SK-N-MC (cell line): ENCODE data around the gene HACD4.
A peak's percentile ranks its signal among the peaks of the same experiment; 100 is the strongest.

ENCODE experiments used
- DNase-seq: peaks from one replicate; pipeline ENCODE4 v3.0.0-alpha.2; 2011; ENCODE audit warnings: low read depth, low spot score
- H3K27ac ChIP-seq: fragments of 200-600 bp; sonication (generic); 2 replicates; pipeline ENCODE4 v1.5.1; 2016; ENCODE audit warnings: mixed run types
- H3K36me3 ChIP-seq: fragments of 200-600 bp; sonication (generic); 2 replicates; pipeline ENCODE4 v1.6.1; 2017; ENCODE audit warnings: antibody characterized with exemption, low read length, mixed read lengths; ENCODE audit not compliant: insufficient read depth
- H3K4me3 ChIP-seq: fragments of 200-600 bp; sonication (generic); 2 replicates; pipeline ENCODE4 v1.5.1; 2016
- H3K9ac ChIP-seq: fragments of 200-600 bp; sonication (generic); 2 replicates; pipeline ENCODE4 v1.8.0; 2017; ENCODE audit warnings: mixed run types, mixed read lengths; ENCODE audit not compliant: insufficient read length
- H3K9me3 ChIP-seq: fragments of 200-600 bp; sonication (generic); 2 replicates; pipeline ENCODE4 v1.6.1; 2017; ENCODE audit warnings: low read depth, mild to moderate bottlenecking, antibody characterized with exemption, low read length, moderate library complexity, mixed read lengths
- EZH2 ChIP-seq: fragments of 200-600 bp; sonication (generic); IDR thresholded peaks from one replicate; pipeline ENCODE4 v1.6.1; 2017; ENCODE audit warnings: antibody characterized with exemption
- FOXP2 ChIP-seq: optimal IDR thresholded peaks from 2 replicates; pipeline ENCODE3; 2011; ENCODE audit warnings: mild to moderate bottlenecking, moderate library complexity; ENCODE audit not compliant: insufficient read depth; ENCODE audit errors: extremely low read length, control extremely low read depth
- POLR2AphosphoS5 ChIP-seq: IDR thresholded peaks from 2 replicates; pipeline ENCODE4 v1.6.1; 2012; ENCODE audit warnings: mild to moderate bottlenecking, low read depth, low read length, borderline replicate concordance

The HACD4 gene

GRCh38 chr9:21027295-21027694 lies 4.1 kb downstream of the HACD4 start:
- H3K9ac ChIP-seq: no peak overlapping the region
- H3K4me3 ChIP-seq: no peak overlapping the region
- no peaks in the 10 kb centered on the region for H3K36me3 ChIP-seq
- TF ChIP-seq POLR2AphosphoS5: no peak
- no peak for TF ChIP-seq EZH2
- TF ChIP-seq FOXP2: no peak
- no peak overlapping the region for H3K27ac ChIP-seq
- no peak for DNase-seq
- H3K9me3 ChIP-seq: no peaks in the 10 kb centered on the region

- DNase-seq: no peak
- no peak overlapping the region for H3K4me3 ChIP-seq
- H3K9me3 ChIP-seq: no peaks in the 10 kb centered on the region
- H3K9ac ChIP-seq: no peak overlapping the region
- TF ChIP-seq POLR2AphosphoS5 (no peak), FOXP2 (no peak), EZH2 (no peak)
- H3K27ac ChIP-seq: no peak overlapping the region
- H3K36me3 ChIP-seq: no peaks in the 10 kb centered on the region
Measured at GRCh38 chr9:21023861-21024260, 7.6 kb downstream of the HACD4 start.

- H3K36me3 ChIP-seq: no peaks in the 10 kb centered on the region
- TF ChIP-seq FOXP2 (no peak), EZH2 (no peak), POLR2AphosphoS5 (no peak)
- no peak overlapping the region for H3K4me3 ChIP-seq
- H3K27ac ChIP-seq: no peak overlapping the region
- H3K9me3 ChIP-seq: no peaks in the 10 kb centered on the region
- no peak for DNase-seq
- no peak overlapping the region for H3K9ac ChIP-seq
Measured at GRCh38 chr9:21018177-21018576, 13.3 kb downstream of the HACD4 start.

- Histone ChIP-seq H3K27ac (0 out of 2 replicates have a peak overlapping the region, but pooled peaks have one; percentile 39), H3K9me3 (no peaks in the 10 kb centered on the region), H3K36me3 (no peaks in the 10 kb centered on the region), H3K4me3 (no peak overlapping the region), H3K9ac (no peak overlapping the region)
- DNase-seq: no peak
- TF ChIP-seq POLR2AphosphoS5 (no peak), EZH2 (no peak), FOXP2 (no peak)
Measured at GRCh38 chr9:21016701-21017491, 14.5 kb downstream of the HACD4 start.

- Histone ChIP-seq H3K36me3 (no peaks in the 10 kb centered on the region), H3K9ac (no peak overlapping the region), H3K9me3 (no peaks in the 10 kb centered on the region), H3K4me3 (no peak overlapping the region), H3K27ac (no peak overlapping the region)
- DNase-seq: no peak
- no peak for TF ChIP-seq EZH2
- TF ChIP-seq FOXP2: no peak
- TF ChIP-seq POLR2AphosphoS5: no peak
Measured at GRCh38 chr9:21015995-21016394, 15.4 kb downstream of the HACD4 start.

- H3K9ac ChIP-seq: no peak overlapping the region
- H3K27ac ChIP-seq: 0 out of 2 replicates have a peak overlapping the region, but pooled peaks have one; percentile 14
- H3K9me3 ChIP-seq: no peaks in the 10 kb centered on the region
- no peak for DNase-seq
- H3K36me3 ChIP-seq: no peaks in the 10 kb centered on the region
- no peak for TF ChIP-seq EZH2
- no peak for TF ChIP-seq FOXP2
- TF ChIP-seq POLR2AphosphoS5: no peak
- H3K4me3 ChIP-seq: no peak overlapping the region
Measured at GRCh38 chr9:21015129-21015815, 16.2 kb downstream of the HACD4 start.

GRCh38 chr9:21002040-21002439 lies 29.4 kb downstream of the HACD4 start:
- no peak overlapping the region for H3K27ac ChIP-seq
- TF ChIP-seq POLR2AphosphoS5 (no peak), FOXP2 (no peak), EZH2 (no peak)
- no peak overlapping the region for H3K9ac ChIP-seq
- DNase-seq: no peak
- H3K36me3 ChIP-seq: peaks cover 16% of the 10 kb centered on the region; the same call in 1 of the 2 replicates
- no peaks in the 10 kb centered on the region for H3K9me3 ChIP-seq
- no peak overlapping the region for H3K4me3 ChIP-seq

GRCh38 chr9:21001581-21001980 lies 29.9 kb downstream of the HACD4 start:
- H3K4me3 ChIP-seq: no peak overlapping the region
- no peak for DNase-seq
- no peaks in the 10 kb centered on the region for H3K9me3 ChIP-seq
- no peak; the same call in 1 of the 2 replicates for TF ChIP-seq POLR2AphosphoS5
- H3K27ac ChIP-seq: no peak overlapping the region
- H3K36me3 ChIP-seq: peaks cover 16% of the 10 kb centered on the region; the same call in 1 of the 2 replicates
- H3K9ac ChIP-seq: no peak overlapping the region

GRCh38 chr9:20997503-20998076 lies 33.9 kb downstream of the HACD4 start:
- H3K27ac ChIP-seq: no peak overlapping the region
- H3K4me3 ChIP-seq: no peak overlapping the region
- no peak for DNase-seq
- no peaks in the 10 kb centered on the region for H3K9me3 ChIP-seq
- no peak overlapping the region for H3K9ac ChIP-seq
- TF ChIP-seq FOXP2 (no peak), POLR2AphosphoS5 (no peak), EZH2 (no peak)
- peaks cover 35% of the 10 kb centered on the region for H3K36me3 ChIP-seq
